ENCODE results near the gene C2orf81. TPM values are rescaled to one million over a fixed set of nuclear protein-coding genes. Genes with fewer than 3 reads are reported as not detected.

The C2orf81 gene
- total RNA-seq, 1 experiment from 2014 or later, result 0.57 TPM

- DNase-seq (ENCODE audit: low read depth), result peak; percentile 45
Measured at GRCh38 chr2:74391209-74391579, 30.2 kb downstream of the C2orf81 start.

GRCh38 chr2:74390606-74391005, 30.8 kb downstream of the C2orf81 start:
- no peak for DNase-seq (ENCODE audit: low read depth)

- DNase-seq (ENCODE audit: low read depth), result peak; percentile 10
Measured at GRCh38 chr2:74387346-74387745, 34.1 kb downstream of the C2orf81 start.

- no peak for DNase-seq (ENCODE audit: low read depth)
Measured at GRCh38 chr2:74385396-74385795, 36.0 kb downstream of the C2orf81 start.

GRCh38 chr2:74384051-74384450, 37.4 kb downstream of the C2orf81 start:
- no peak for DNase-seq (ENCODE audit: low read depth)

- DNase-seq (ENCODE audit: low read depth), result no peak
Measured at GRCh38 chr2:74383254-74383653, 38.2 kb downstream of the C2orf81 start.

GRCh38 chr2:74381751-74382150, 39.7 kb downstream of the C2orf81 start:
- no peak for DNase-seq (ENCODE audit: low read depth)

- peak; percentile 22 for DNase-seq (ENCODE audit: low read depth)
Measured at GRCh38 chr2:74379851-74380789, 41.3 kb downstream of the C2orf81 start, which contains the start of gene DCTN1. Gene DCTN1, minus strand, starts transcription at chr2:74380311. Its CDS starts 274 bp downstream, at chr2:74380037.

GRCh38 chr2:74378007-74378406, 43.4 kb downstream of the C2orf81 start:
- DNase-seq (ENCODE audit: low read depth), result no peak

GRCh38 chr2:74375838-74376237, 45.6 kb downstream of the C2orf81 start:
- no peak for DNase-seq (ENCODE audit: low read depth)

GRCh38 chr2:74374509-74375205, 46.8 kb downstream of the C2orf81 start:
- DNase-seq (ENCODE audit: low read depth), result no peak

GRCh38 chr2:74373985-74374384, 47.4 kb downstream of the C2orf81 start:
- DNase-seq (ENCODE audit: low read depth), result no peak

GRCh38 chr2:74373221-74373676, 48.2 kb downstream of the C2orf81 start:
- DNase-seq (ENCODE audit: low read depth), result no peak

GRCh38 chr2:74372674-74373073, 48.7 kb downstream of the C2orf81 start:
- no peak for DNase-seq (ENCODE audit: low read depth)

- no peak for DNase-seq (ENCODE audit: low read depth)
Measured at GRCh38 chr2:74371421-74371820, 50.0 kb downstream of the C2orf81 start.

GRCh38 chr2:74369976-74370375, 51.4 kb downstream of the C2orf81 start:
- DNase-seq (ENCODE audit: low read depth), result no peak

GRCh38 chr2:74368499-74368898, 52.9 kb downstream of the C2orf81 start:
- DNase-seq (ENCODE audit: low read depth), result no peak

GRCh38 chr2:74367789-74368188, 53.6 kb downstream of the C2orf81 start:
- no peak for DNase-seq (ENCODE audit: low read depth)

GRCh38 chr2:74366036-74366435, 55.4 kb downstream of the C2orf81 start:
- DNase-seq (ENCODE audit: low read depth), result no peak

GRCh38 chr2:74364533-74365505, 56.6 kb downstream of the C2orf81 start:
- no peak for DNase-seq (ENCODE audit: low read depth)

All from M059J (cell line).